SK-N-MC (cell line): ENCODE data around the gene TBX2.

ENCODE experiments used
- EZH2 ChIP-seq: fragments of 200-600 bp; sonication (generic); IDR thresholded peaks from one replicate; pipeline ENCODE4 v1.6.1; 2017; ENCODE audit warnings: antibody characterized with exemption
- FOXP2 ChIP-seq: optimal IDR thresholded peaks from 2 replicates; pipeline ENCODE3; 2011; ENCODE audit warnings: mild to moderate bottlenecking, moderate library complexity; ENCODE audit not compliant: insufficient read depth; ENCODE audit errors: extremely low read length, control extremely low read depth
- POLR2AphosphoS5 ChIP-seq: IDR thresholded peaks from 2 replicates; pipeline ENCODE4 v1.6.1; 2012; ENCODE audit warnings: mild to moderate bottlenecking, low read depth, low read length, borderline replicate concordance

DNA sequence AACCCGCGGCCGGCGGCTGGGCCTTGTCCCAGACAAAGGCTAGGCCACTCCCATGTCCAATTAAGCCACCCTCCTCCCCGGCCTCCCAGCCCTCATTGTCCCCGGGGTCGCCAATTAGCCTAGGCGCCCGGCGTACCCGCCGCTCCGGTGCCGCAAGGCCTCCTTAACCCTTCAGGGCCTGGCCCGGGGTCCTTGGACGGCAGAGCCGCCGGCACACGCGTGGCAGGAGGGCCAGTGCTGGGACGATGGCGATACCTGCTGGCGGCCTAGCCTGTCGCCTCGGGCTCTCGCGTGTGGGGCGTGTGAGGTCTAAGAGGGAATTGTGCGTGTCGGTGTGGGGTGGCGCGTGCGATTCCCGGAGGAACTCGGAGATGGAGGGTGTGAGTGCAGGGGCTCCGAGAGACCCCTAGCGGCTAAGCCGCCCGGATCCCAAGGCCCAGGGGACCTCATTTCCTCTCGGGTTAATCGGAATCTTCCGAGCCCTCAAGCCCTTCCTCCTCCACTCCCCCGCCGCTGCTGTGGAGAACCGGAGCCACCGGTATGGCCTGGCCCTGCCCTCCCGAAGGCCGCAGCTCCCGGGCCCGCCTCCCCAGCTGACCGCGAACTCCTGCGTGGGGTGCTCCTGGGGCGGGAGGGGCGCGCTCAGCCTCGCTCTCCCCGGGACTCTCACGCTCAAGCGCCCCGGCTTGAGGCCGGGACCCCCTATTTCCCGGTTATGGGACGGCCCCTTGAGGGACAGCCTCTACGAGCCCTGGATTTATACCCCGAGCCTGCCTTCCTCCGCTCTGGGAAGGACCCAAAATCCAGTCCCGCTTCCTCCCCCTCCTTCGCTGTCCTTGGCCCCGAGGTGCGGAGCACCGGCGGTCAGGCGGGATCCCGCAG lies 11.9 kb downstream of the TBX2 start:
- TF ChIP-seq POLR2AphosphoS5, result no peak
- TF ChIP-seq EZH2, result no peak
- TF ChIP-seq FOXP2, result no peak
